GM18868 (cell line): ENCODE data around the gene SLC43A2.
A peak's percentile ranks its signal among the peaks of the same experiment; 100 is the strongest.
"Not testable (repeated sequence)": the region's sequence is repeated elsewhere in the genome, so short reads cannot be mapped to it uniquely, and the experiment has no call there.

ENCODE experiments used
- ATAC-seq: cut with Tn5 transposase; IDR thresholded peaks from one replicate; pipeline ENCODE4 v1.9.1; 2021; ENCODE audit warnings: mild to moderate bottlenecking, moderate library complexity; ENCODE audit not compliant: unreplicated experiment

SLC43A2 gene

GRCh38 chr17:1627982-1628855 is at the start of gene SLC43A2:
SLC43A2 (minus strand) TSS chr17:1628834; CDS start chr17:1627874, 960 bp downstream.
- ATAC-seq, result peak; percentile 47

- ATAC-seq, result no peak
Observed at GRCh38 chr17:1676401-1676800, 47.8 kb upstream of the SLC43A2 start.

- no peak for ATAC-seq
Observed at GRCh38 chr17:1673041-1673785, 44.6 kb upstream of the SLC43A2 start.

GRCh38 chr17:1663934-1664333 is 35.3 kb upstream of the SLC43A2 start:
- not testable (repeated sequence) for ATAC-seq

GRCh38 chr17:1661045-1661444 is 32.4 kb upstream of the SLC43A2 start:
- ATAC-seq, result no peak

- ATAC-seq, result no peak
Observed at GRCh38 chr17:1658100-1658499, 29.5 kb upstream of the SLC43A2 start.

GRCh38 chr17:1653735-1654134 is 25.1 kb upstream of the SLC43A2 start:
- no peak for ATAC-seq

GRCh38 chr17:1652794-1653193 is 24.2 kb upstream of the SLC43A2 start:
- not testable (repeated sequence) for ATAC-seq

- ATAC-seq, result no peak
Observed at GRCh38 chr17:1651559-1651844, 22.9 kb upstream of the SLC43A2 start.

GRCh38 chr17:1650731-1651558 is 22.3 kb upstream of the SLC43A2 start:
- no peak for ATAC-seq

- no peak for ATAC-seq
Observed at GRCh38 chr17:1649844-1650501, 21.3 kb upstream of the SLC43A2 start, which contains the start of gene RILP. RILP (minus strand) TSS chr17:1649866; CDS start chr17:1649804, 62 bp downstream.

- ATAC-seq, result peak; percentile 54
Observed at GRCh38 chr17:1648963-1649843, 20.6 kb upstream of the SLC43A2 start.

GRCh38 chr17:1648173-1648962 is 19.7 kb upstream of the SLC43A2 start:
- peak; percentile 3 for ATAC-seq

GRCh38 chr17:1647802-1648171 is 19.2 kb upstream of the SLC43A2 start:
- ATAC-seq, result no peak

- ATAC-seq, result no peak
Observed at GRCh38 chr17:1646199-1646875, 17.7 kb upstream of the SLC43A2 start.

- ATAC-seq, result no peak
Observed at GRCh38 chr17:1645207-1646171, 16.9 kb upstream of the SLC43A2 start, which contains the start of gene SCARF1. SCARF1 (minus strand) TSS chr17:1645732; CDS start chr17:1645697, 35 bp downstream.
